Activated CD4-positive, CD25-positive, alpha-beta regulatory T cell (primary cell): ENCODE measurements around the gene STARD8.
A peak's percentile ranks its signal among the peaks of the same experiment; 100 is the strongest.

ENCODE experiments used
- DNase-seq, 4 experiments: peaks; one replicate each; lab custom pipeline; 2025; lab: John Stamatoyannopoulos, UW

Gene STARD8

GRCh38 chrX:68691921-68692320 lies 44.5 kb downstream of the STARD8 start:
- no peak for DNase-seq

GRCh38 chrX:68692651-68693050 lies 45.2 kb downstream of the STARD8 start:
- DNase-seq, result no peak

GRCh38 chrX:68693481-68694434 lies 46.3 kb downstream of the STARD8 start:
- no peak for DNase-seq

GRCh38 chrX:68694435-68695205 lies 47.2 kb downstream of the STARD8 start:
- no peak for DNase-seq

GRCh38 chrX:68695206-68695845 lies 47.9 kb downstream of the STARD8 start:
- no peak for DNase-seq

- no peak for DNase-seq
Observed at GRCh38 chrX:68696267-68696990, 49.0 kb downstream of the STARD8 start.

GRCh38 chrX:68697036-68697435 lies 49.6 kb downstream of the STARD8 start:
- DNase-seq, result no peak

- DNase-seq, result no peak
Observed at GRCh38 chrX:68697465-68698125, 50.1 kb downstream of the STARD8 start.

- no peak for DNase-seq
Observed at GRCh38 chrX:68698942-68699341, 51.5 kb downstream of the STARD8 start.

GRCh38 chrX:68699960-68700746 lies 52.7 kb downstream of the STARD8 start:
- DNase-seq, result no peak

GRCh38 chrX:68703369-68703768 lies 55.9 kb downstream of the STARD8 start:
- DNase-seq, result no peak

GRCh38 chrX:68703846-68704245 lies 56.4 kb downstream of the STARD8 start:
- no peak for DNase-seq

- DNase-seq, result no peak
Observed at GRCh38 chrX:68705986-68706385, 58.5 kb downstream of the STARD8 start.

GRCh38 chrX:68708503-68709290 lies 61.2 kb downstream of the STARD8 start:
- no peak for DNase-seq

- peak in 1 of 4 experiments; percentile 3 for DNase-seq
Observed at GRCh38 chrX:68710870-68711576, 63.6 kb downstream of the STARD8 start.

GRCh38 chrX:68711845-68712244 lies 64.4 kb downstream of the STARD8 start:
- no peak for DNase-seq

GRCh38 chrX:68714856-68715255 lies 67.4 kb downstream of the STARD8 start:
- DNase-seq, result no peak

GRCh38 chrX:68717196-68717595 lies 69.7 kb downstream of the STARD8 start:
- DNase-seq, result no peak
